Ascending aorta (tissue), 2 donors: ENCODE results near the gene RHD. TPM values are rescaled to one million over a fixed set of nuclear protein-coding genes. Genes with fewer than 3 reads are reported as not detected.

Experiments used
- DNase-seq, 2 donors: peaks; one replicate each; pipeline ENCODE4 v3.0.0-alpha.2; 2019; ENCODE audit warnings: low spot score in 2 of 2
- H3K27ac ChIP-seq, 2 donors: fragments of 200-600 bp; sonication (generic); one replicate each; pipeline ENCODE4 v1.5.1; 2016 to 2017; ENCODE audit warnings: mild to moderate bottlenecking in 1 of 2
- H3K27me3 ChIP-seq: fragments of 200-600 bp; sonication (generic); one replicate; pipeline ENCODE4 v1.5.1; 2017
- H3K36me3 ChIP-seq, 2 donors: fragments of 200-600 bp; sonication (generic); one replicate each; pipeline ENCODE4 v1.5.1; 2016
- H3K4me1 ChIP-seq, 2 donors: fragments of 200-600 bp; sonication (generic); one replicate each; pipeline ENCODE4 v1.5.1; 2016 to 2017; ENCODE audit warnings: mild to moderate bottlenecking in 1 of 2
- H3K4me3 ChIP-seq, 2 donors: fragments of 200-600 bp; sonication (generic); one replicate each; pipeline ENCODE4 v1.5.1; 2016 to 2017; ENCODE audit warnings: mild to moderate bottlenecking in 1 of 2
- H3K9me3 ChIP-seq, 2 donors: fragments of 200-600 bp; sonication (generic); one replicate each; pipeline ENCODE4 v1.5.1; 2016
- intact Hi-C: fragments of 100-400 bp; cut with DNase I; formaldehyde crosslinking; loops from one replicate; pipeline ENCODE4 v1.15.1; 2023
- total RNA-seq: library from RNA; depleted of rRNA; stranded (reverse); fragments of >200 nt; gene quantifications from one replicate; pipeline ENCODE4 v1.1.0, GENCODE V29; 2016
- TF ChIP-seq, protein P1 (sequence below), 3 experiments: fragments of 200-600 bp in 2 of 3; fragments of 450-650 bp in 1 of 3; sonication (generic) in 2 of 3; IDR thresholded peaks; one replicate each; pipeline ENCODE4 v1.5.1; 2016 to 2019; ENCODE audit warnings: antibody characterized with exemption in 3 of 3, mild to moderate bottlenecking in 1 of 3, moderate library complexity in 1 of 3

The RHD gene
- total RNA-seq, 1 donor from 2014 or later: not detected

DNA sequence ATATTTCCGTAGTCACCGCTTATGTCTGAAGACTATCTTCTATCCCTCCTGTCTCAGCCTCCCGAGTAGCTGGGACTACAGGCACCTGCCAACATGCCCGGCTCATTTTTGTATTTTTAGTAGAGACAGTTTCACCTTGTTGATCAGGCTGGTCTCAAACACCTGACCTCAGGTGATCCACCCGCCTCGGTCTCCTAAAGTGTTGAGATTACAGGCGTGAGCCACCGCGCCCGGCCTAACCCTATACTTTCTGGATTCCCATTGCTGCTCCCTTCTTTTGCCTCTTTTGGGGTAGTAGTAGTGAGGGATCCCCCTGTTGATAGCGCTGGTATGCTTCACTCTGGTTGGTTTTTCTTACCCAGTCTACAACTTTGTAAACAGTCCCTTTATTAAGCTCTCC is 34.3 kb upstream of the RHD start:
- intact Hi-C loops: loop anchor here (10.0 kb wide), 1 partner anchor 667 kb away; the partner anchor contains the start of gene STMN1
- H3K9me3 ChIP-seq: no peaks in the 10 kb centered on the region
- H3K4me3 ChIP-seq: no peak overlapping the region
- peak overlapping the region in 1 of 2 donors; percentile 18 for H3K27ac ChIP-seq
- H3K4me1 ChIP-seq: peaks cover 10 to 27% of the 10 kb centered on the region in 2 donors
- TF ChIP-seq, protein P1, sequence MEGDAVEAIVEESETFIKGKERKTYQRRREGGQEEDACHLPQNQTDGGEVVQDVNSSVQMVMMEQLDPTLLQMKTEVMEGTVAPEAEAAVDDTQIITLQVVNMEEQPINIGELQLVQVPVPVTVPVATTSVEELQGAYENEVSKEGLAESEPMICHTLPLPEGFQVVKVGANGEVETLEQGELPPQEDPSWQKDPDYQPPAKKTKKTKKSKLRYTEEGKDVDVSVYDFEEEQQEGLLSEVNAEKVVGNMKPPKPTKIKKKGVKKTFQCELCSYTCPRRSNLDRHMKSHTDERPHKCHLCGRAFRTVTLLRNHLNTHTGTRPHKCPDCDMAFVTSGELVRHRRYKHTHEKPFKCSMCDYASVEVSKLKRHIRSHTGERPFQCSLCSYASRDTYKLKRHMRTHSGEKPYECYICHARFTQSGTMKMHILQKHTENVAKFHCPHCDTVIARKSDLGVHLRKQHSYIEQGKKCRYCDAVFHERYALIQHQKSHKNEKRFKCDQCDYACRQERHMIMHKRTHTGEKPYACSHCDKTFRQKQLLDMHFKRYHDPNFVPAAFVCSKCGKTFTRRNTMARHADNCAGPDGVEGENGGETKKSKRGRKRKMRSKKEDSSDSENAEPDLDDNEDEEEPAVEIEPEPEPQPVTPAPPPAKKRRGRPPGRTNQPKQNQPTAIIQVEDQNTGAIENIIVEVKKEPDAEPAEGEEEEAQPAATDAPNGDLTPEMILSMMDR (IDR thresholded peaks at IDR 0.05): no peak
- DNase-seq: no peak
- no peaks in the 10 kb centered on the region for H3K27me3 ChIP-seq
- H3K36me3 ChIP-seq: peaks cover 12 to 20% of the 10 kb centered on the region in 2 donors

DNA sequence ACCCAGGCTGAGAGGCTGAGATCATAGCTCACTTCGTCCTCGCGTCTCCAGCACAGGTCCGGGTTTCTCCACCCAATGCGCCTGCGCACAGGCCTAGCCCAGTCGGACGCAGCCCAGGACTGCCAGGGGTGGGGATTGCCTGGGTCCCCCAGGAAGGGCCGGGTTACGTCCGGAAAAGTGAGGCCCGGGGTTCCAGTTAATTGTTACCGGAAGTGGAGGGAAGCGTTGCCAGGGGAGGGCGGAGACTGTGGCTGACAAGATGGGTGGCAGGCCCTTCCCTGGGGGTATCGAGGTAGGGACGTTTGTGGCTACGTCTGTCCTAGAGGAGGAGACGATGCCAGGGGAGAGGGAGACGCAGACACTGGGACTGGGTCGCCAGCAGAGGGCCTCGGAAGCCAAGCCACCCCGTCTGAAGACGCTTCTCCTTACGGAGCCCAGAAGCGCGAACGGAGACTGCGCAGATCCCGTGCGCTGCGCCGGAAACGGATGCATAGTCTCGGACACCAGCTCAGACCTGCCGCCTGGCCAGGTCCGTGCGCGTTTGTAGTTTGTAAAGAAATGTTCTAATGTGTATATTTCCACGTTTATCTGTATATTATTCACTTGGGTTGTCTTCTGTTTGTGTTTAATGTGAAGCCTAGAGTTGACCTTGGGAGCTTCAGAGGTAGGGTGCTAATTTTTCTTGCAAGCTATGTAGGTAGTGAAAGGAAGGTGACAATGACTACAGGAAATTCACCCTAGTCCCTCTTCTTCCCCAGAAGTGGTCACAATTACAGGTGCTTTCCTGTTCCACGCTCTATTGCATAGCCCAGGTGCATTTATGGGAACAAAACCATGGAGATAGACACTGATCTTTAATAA is 32.4 kb upstream of the RHD start:
- H3K4me3 ChIP-seq: peak overlapping the region; percentile 44 to 49
- peak; percentile 81 to 96 for DNase-seq
- TF ChIP-seq, protein P1 (IDR thresholded peaks at IDR 0.05): peak; percentile 52 to 80 (median 71)
- H3K9me3 ChIP-seq: no peaks in the 10 kb centered on the region
- peak overlapping the region; percentile 78 to 92 for H3K27ac ChIP-seq
- H3K36me3 ChIP-seq: peaks cover 28 to 38% of the 10 kb centered on the region in 2 donors
- intact Hi-C loops: loop anchor here (1.0 to 10.0 kb wide), 3 partner anchors 7 to 665 kb away; partner anchors contain the start of genes LDLRAP1, RSRP1 and STMN1
- H3K4me1 ChIP-seq: peaks cover 10 to 28% of the 10 kb centered on the region in 2 donors
- no peaks in the 10 kb centered on the region for H3K27me3 ChIP-seq

DNA sequence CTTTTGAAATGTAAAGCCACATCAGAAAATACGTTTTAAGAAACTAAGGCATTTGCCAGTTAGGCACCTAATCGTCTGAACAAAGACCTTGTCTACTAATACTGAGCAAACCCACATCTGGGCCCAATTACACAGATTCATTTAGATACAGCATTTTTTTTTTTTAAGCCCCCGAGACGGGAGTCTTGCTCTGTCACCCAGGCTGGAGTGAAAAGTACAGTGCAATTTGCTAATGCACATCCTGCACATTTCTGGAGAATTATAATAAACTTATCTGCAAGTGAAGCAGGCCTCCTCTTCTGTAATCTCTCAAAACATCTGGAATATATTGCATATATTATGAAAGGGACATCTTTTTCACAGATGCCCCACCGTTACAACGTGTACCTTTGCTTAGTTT is 28.4 kb upstream of the RHD start:
- H3K27ac ChIP-seq: no peak overlapping the region
- no peak for DNase-seq
- intact Hi-C loops: loop anchor here (10.0 kb wide), 1 partner anchor 301 kb away; the partner anchor contains the start of gene LDLRAP1
- no peak overlapping the region for H3K4me3 ChIP-seq
- H3K9me3 ChIP-seq: no peaks in the 10 kb centered on the region
- H3K27me3 ChIP-seq: no peaks in the 10 kb centered on the region
- TF ChIP-seq, protein P1 (IDR thresholded peaks at IDR 0.05): no peak
- H3K4me1 ChIP-seq: peaks cover 16 to 36% of the 10 kb centered on the region in 2 donors
- H3K36me3 ChIP-seq: peaks cover 32 to 41% of the 10 kb centered on the region in 2 donors

DNA sequence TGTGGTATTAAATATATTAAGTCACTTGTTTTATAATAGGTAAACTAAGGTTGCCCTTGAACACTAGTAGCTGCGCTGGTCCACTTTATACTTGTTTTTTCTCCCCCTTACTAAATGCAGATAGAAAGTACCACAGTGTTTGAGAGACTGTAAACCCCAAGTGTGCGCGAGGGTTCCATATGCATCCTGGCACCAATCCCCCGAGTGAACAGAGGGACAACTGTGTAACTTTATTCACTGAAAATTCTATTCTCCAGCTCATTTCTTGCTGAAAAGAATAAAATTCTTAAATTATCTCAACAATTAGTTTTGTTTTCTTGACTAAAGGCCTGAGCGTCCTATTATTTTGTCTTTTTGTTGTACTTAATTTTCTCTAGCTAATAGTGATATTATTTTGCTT is 26.9 kb upstream of the RHD start:
- Histone ChIP-seq H3K9me3 (no peaks in the 10 kb centered on the region), H3K4me3 (peak overlapping the region; percentile 69 to 99), H3K27me3 (no peaks in the 10 kb centered on the region), H3K27ac (peak overlapping the region; percentile 96 to 100), H3K36me3 (peaks cover 32 to 41% of the 10 kb centered on the region in 2 donors), H3K4me1 (peaks cover 13 to 28% of the 10 kb centered on the region in 2 donors)
- TF ChIP-seq, protein P1 (IDR thresholded peaks at IDR 0.05): no peak
- DNase-seq: no peak
- intact Hi-C loops: loop anchor here (5.0 to 10.0 kb wide), 4 partner anchors 187 to 497 kb away; partner anchors contain the start of genes LDLRAP1 and MACO1

DNA sequence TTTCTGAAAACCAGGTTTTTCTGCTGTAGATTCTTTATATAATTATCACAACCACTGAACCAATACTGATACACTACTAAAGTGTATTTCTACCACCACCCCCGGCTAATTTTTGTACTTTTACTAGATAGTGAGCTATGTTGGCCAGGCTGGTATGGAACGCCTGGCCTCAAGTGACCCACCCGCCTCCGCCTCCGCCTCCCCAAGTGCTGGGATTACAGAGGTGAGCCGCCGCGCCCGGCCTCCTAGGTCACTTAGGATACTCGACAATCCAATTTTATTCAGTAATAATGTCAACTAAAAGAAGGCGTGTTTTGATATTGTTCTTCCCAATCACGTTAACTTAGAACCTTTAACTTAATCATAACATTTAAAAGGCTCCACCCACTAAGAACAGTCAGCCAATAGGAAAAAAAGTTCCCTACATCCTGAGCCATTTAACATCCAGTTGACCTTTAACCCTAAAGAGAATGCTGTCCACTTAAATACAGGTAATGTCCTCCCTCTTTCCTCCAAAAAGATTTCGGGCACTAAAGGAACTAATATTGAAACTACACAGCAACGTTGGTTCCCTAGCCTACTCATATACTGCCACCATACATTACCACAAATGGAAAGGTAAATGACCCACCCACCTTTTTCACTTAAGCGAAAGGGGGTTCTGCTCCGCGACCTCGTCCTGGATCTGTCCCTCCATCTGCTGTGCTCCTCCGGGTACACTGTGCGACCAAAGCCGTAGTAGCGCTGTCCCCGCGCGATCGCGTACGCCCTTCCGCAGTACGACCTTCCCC is 26.3 kb upstream of the RHD start:
- Histone ChIP-seq H3K9me3 (no peaks in the 10 kb centered on the region), H3K4me3 (peak overlapping the region; percentile 69 to 99), H3K27me3 (no peaks in the 10 kb centered on the region), H3K36me3 (peaks cover 32 to 41% of the 10 kb centered on the region in 2 donors), H3K4me1 (peaks cover 10 to 22% of the 10 kb centered on the region in 2 donors), H3K27ac (peak overlapping the region; percentile 96 to 100)
- TF ChIP-seq, protein P1 (IDR thresholded peaks at IDR 0.05): no peak
- intact Hi-C loops: loop anchor here (2.0 to 10.0 kb wide), 5 partner anchors 93 to 496 kb away; partner anchors contain the start of genes LDLRAP1, MACO1 and TMEM50A
- no peak for DNase-seq
